Activated CD4-positive, alpha-beta T cell treated with anti-CD3 and anti-CD28 coated beads, Interleukin-2, amount 50 U/mL, for 1 hour (primary cell): ENCODE measurements around the gene CEP85L.
"Not testable (repeated sequence)": the region's sequence is repeated elsewhere in the genome, so short reads cannot be mapped to it uniquely, and the experiment has no call there.

Experiments
- DNase-seq: peaks from one replicate; pipeline ENCODE4 v3.0.0-alpha.2; 2020

CEP85L gene

GRCh38 chr6:118485601-118486550, 165.5 kb downstream of the CEP85L start:
- DNase-seq, result no peak

- DNase-seq, result no peak
These were observed 174.8 kb downstream of the CEP85L start for GRCh38 chr6:118476551-118476950.

DNA sequence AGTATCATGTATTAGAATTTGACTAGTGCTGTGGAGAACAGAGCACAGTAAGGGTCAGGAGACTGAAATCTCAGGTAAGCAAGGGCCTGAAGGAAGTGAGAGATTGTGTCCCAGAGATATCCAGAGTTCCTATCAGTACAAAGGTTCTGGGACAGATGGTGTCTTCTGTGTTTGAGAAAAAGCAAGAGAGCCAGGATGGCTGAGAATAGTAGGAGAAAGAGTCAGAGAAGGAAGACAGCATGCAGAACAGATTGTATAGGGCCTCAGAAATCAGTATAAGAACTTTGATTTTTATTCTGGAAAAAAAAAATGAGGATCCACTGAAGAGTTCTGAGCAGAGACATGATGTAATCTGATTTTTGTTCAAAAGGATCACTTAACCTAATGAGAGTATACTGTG, 178.1 kb downstream of the CEP85L start:
- no peak for DNase-seq

DNA sequence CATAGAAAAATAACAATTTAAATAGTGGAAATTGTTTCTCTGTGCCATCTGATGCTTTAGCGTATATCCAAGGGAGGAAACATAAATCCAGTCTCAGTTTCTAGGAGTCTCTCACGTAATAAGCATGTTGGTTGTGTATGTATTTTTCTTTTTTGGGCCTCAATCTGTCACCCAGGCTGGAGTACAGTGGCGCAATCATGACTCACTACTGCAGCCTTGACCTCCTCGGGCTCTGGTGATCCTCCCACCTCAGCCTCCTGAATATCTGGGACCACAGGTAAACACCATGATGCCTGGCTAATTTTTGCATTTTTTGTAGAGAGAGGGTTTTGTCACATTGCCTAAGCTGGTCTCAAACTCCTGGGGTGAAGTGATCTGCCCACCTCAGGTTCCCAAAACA, 181.9 kb downstream of the CEP85L start:
- DNase-seq, result no peak

GRCh38 chr6:118468682-118469465, 182.5 kb downstream of the CEP85L start:
- DNase-seq, result no peak

DNA sequence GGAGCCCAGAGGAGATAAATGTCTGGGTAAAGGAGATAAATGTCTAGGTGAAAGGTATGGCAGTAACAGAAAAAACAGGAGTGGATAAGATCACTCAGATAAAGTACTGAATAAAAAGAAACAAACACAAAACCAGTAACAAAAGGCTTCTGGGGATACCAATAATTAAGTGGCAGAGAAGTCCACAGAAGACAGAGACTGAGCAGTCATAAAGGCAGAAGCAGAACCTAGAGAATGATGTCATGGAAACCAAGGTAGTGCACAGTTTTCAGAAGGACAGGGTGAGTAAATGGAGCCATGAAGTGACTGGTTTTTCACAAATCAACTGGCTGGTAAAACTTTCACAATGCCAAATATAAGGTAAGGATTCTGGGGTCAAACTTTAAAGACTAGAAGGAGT, 184.2 kb downstream of the CEP85L start:
- DNase-seq, result no peak

GRCh38 chr6:118464620-118465019, 186.8 kb downstream of the CEP85L start:
- DNase-seq, result no peak

GRCh38 chr6:118460958-118461470, 190.4 kb downstream of the CEP85L start:
- no peak for DNase-seq

GRCh38 chr6:118456982-118457381, 194.4 kb downstream of the CEP85L start:
- no peak for DNase-seq

DNA sequence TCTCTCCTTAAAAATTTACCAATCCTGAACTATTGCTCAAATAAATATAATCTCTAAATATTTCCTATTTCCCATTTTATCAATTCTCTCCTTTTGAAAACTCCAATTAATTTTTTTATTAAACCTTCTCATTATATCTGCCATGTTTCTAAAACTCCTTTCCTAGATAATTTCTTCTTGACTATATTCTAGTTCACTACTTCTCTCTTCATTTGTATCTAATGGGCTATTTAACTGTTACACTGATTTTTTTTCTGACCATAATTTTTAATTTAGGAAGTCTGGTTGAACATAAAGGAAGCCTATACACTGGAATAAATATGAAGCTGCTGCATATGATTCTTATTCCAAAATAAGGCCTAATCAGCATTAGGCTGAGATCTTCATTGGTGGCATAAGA, 199.6 kb downstream of the CEP85L start:
- no peak for DNase-seq

GRCh38 chr6:118444796-118445195, 206.6 kb downstream of the CEP85L start:
- no peak for DNase-seq

- no peak for DNase-seq
These were observed 214.9 kb downstream of the CEP85L start for GRCh38 chr6:118436482-118436881.

- not testable (repeated sequence) for DNase-seq
These were observed 217.2 kb downstream of the CEP85L start for GRCh38 chr6:118434147-118434546.

GRCh38 chr6:118421312-118421711, 230.1 kb downstream of the CEP85L start:
- DNase-seq, result not testable (repeated sequence)

GRCh38 chr6:118419448-118420394, 231.7 kb downstream of the CEP85L start:
- DNase-seq, result no peak
